GM12878 (cell line): Measurements from ENCODE around the gene PGBD4. TPM values are rescaled to one million over a fixed set of nuclear protein-coding genes. Genes with fewer than 3 reads are reported as not detected.
A peak's percentile ranks its signal among the peaks of the same experiment; 100 is the strongest.

Source experiments
- ATAC-seq: fragments of 200-7000 bp; cut with Tn5 transposase; 3 replicates; pipeline ENCODE4 v1.9.1; 2020; ENCODE audit warnings: mild to moderate bottlenecking, moderate library complexity
- BruUV-seq: library from RNA; stranded (reverse); fragments of 400-500 nt; replicated peaks from 2 replicates; lab custom pipeline; 2021; lab: Mats Ljungman, UMichigan
- CTCF ChIA-PET: fragments of 300-600 bp; sonication (Branson Sonifier 250); formaldehyde crosslinking; extraction: SDS; loops from one replicate; lab custom pipeline; 2021; ENCODE audit warnings: inconsistent platforms; lab: Yijun Ruan, JAX
- POLR2A ChIA-PET: fragments of 350-600 bp; formaldehyde crosslinking; extraction: SDS; loops from one replicate; lab custom pipeline; 2021; ENCODE audit warnings: inconsistent platforms; lab: Charles Lee
- RAD21 ChIA-PET: fragments of 300-600 bp; sonication (Branson Sonifier 250); formaldehyde crosslinking; loops from one replicate; lab custom pipeline; 2023; ENCODE audit warnings: antibody characterized with exemption; ENCODE audit not compliant: unreplicated experiment; lab: Charles Lee
- SMC1A ChIA-PET: fragments of 300-600 bp; sonication (Branson Sonifier 250); formaldehyde crosslinking; loops from one replicate; lab custom pipeline; 2023; ENCODE audit not compliant: unreplicated experiment, uncharacterized antibody; lab: Charles Lee
- DNase-seq: peaks from one replicate; pipeline ENCODE4 v3.0.0-alpha.2; 2011; ENCODE audit warnings: low read depth, low spot score
- FAIRE-seq: peaks from 3 replicates; lab custom pipeline; 2011; peaks lifted over from hg19 to GRCh38; lab: Jason Lieb, UNC
- H2AFZ ChIP-seq: 2 replicates; pipeline ENCODE4 v1.6.0; 2011; ENCODE audit warnings: low read depth, low read length, control low read depth; ENCODE audit not compliant: control insufficient read depth
- H3K27ac ChIP-seq: 2 replicates; pipeline ENCODE4 v1.5.1; 2011; ENCODE audit warnings: control low read depth; ENCODE audit not compliant: control insufficient read depth, insufficient read depth
- H3K27me3 ChIP-seq, 2 experiments: replicated peaks in 1 of 2; 2 replicates each; pipeline versions ENCODE4 v1.6.0 to v1.6.1; 2011; ENCODE audit warnings: low read length in 1 of 2; ENCODE audit not compliant: control insufficient read depth in 2 of 2, insufficient read depth in 2 of 2
- H3K36me3 ChIP-seq, 2 experiments: 2 replicates each; pipeline ENCODE4 v1.5.1; 2011; ENCODE audit warnings: low read length in 1 of 2; ENCODE audit not compliant: control insufficient read depth in 2 of 2, insufficient read depth in 2 of 2
- H3K4me1 ChIP-seq: 2 replicates; pipeline ENCODE4 v1.6.1; 2011; ENCODE audit warnings: mild to moderate bottlenecking, low read length, moderate library complexity, mixed read lengths; ENCODE audit not compliant: control insufficient read depth, insufficient read depth
- H3K4me2 ChIP-seq: 2 replicates; pipeline ENCODE4 v1.6.0; 2011; ENCODE audit warnings: control low read depth; ENCODE audit not compliant: control insufficient read depth, insufficient read depth
- H3K4me3 ChIP-seq: fragments of 200-600 bp; sonication (generic); 2 replicates; pipeline ENCODE4 v1.5.1; 2016
- H3K79me2 ChIP-seq: 2 replicates; pipeline ENCODE4 v1.6.0; 2011; ENCODE audit warnings: low read length; ENCODE audit not compliant: control insufficient read depth, insufficient read depth
- H3K9ac ChIP-seq: 2 replicates; pipeline ENCODE4 v1.8.0; 2011; ENCODE audit warnings: low read length, control low read depth, mixed read lengths; ENCODE audit not compliant: control insufficient read depth, insufficient read depth
- H3K9me3 ChIP-seq: replicated peaks from 3 replicates; pipeline ENCODE4 v1.5.1; 2011; ENCODE audit warnings: mild to moderate bottlenecking, low read length; ENCODE audit not compliant: control insufficient read depth, insufficient read depth
- H4K20me1 ChIP-seq: 2 replicates; pipeline ENCODE4 v1.6.0; 2011; ENCODE audit not compliant: control insufficient read depth, insufficient read depth
- ATF7 ChIP-seq: fragments of 450-650 bp; IDR thresholded peaks from 2 replicates; pipeline ENCODE4 v1.6.1; 2016; ENCODE audit warnings: low read depth, mild to moderate bottlenecking
- BACH1 ChIP-seq: fragments of 450-650 bp; IDR thresholded peaks from 2 replicates; pipeline ENCODE4 v1.6.1; 2017; ENCODE audit warnings: mild to moderate bottlenecking, borderline replicate concordance
- CBX5 ChIP-seq: sonication (generic); IDR thresholded peaks from 2 replicates; pipeline ENCODE4 v1.6.1; 2016; ENCODE audit warnings: low read depth, moderate library complexity, mild to moderate bottlenecking, inconsistent platforms
- JUND ChIP-seq: IDR thresholded peaks from 2 replicates; pipeline ENCODE4 v1.6.1; 2012; ENCODE audit warnings: low read depth, mild to moderate bottlenecking, low read length, improper control_type of control experiment, moderate library complexity
- TCF12 ChIP-seq: IDR thresholded peaks from 2 replicates; pipeline ENCODE4 v1.6.1; 2011; ENCODE audit warnings: low read depth, mild to moderate bottlenecking, low read length
- WGBS: methylation state at CpG from one replicate; pipeline ENCODE4 v1.1.6; 2016; ENCODE audit warnings: low lambda C conversion rate; ENCODE audit not compliant: insufficient replicate concordance, insufficient coverage; ENCODE audit errors: missing lambda C conversion rate; 5-methylcytosine and 5-hydroxymethylcytosine counted together
- in situ Hi-C: fragments of 300-500 bp; cut with MboI; formaldehyde crosslinking; loops from 9 replicates; pipeline ENCODE4 v1.14.3; 2018; ENCODE audit warnings: mixed read lengths
- intact Hi-C: fragments of 100-400 bp; cut with micrococcal nuclease; formaldehyde crosslinking; loops from one replicate; pipeline ENCODE4 v1.14.2; 2022; ENCODE audit not compliant: unreplicated experiment
- polyA plus RNA-seq, 11 experiments: library from polyadenylated mRNA; depleted of rRNA in 4 of 11; unstranded in 6 of 11; stranded (reverse) in 5 of 11; fragments of >200 nt; fragmentation: Nextera tagmentation in 4 of 11; fragmentation: Illumina TruSeq in 1 of 11; extraction: Ambion mirVana in 4 of 11; extraction: Trizol in 1 of 11; gene quantifications; 1 replicate in 1 of 11; 2 replicates in 10 of 11; pipeline versions ENCODE4 v1.2.1 to v1.2.3, GENCODE V29; 2011 to 2016; ENCODE audit warnings: inconsistent platforms in 2 of 11, missing spikeins in 2 of 11, low read depth in 1 of 11
- total RNA-seq, 4 experiments: library from RNA; depleted of rRNA in 3 of 4; stranded (reverse); fragments of >200 nt in 3 of 4; fragmentation: Illumina TruSeq in 1 of 4; extraction: Trizol in 1 of 4; gene quantifications; 2 replicates each; pipeline versions ENCODE4 v1.2.1 to v1.2.3, GENCODE V29; 2013 to 2021
- TF ChIP-seq, protein P1 (sequence below): fragments of 450-650 bp; IDR thresholded peaks from 2 replicates; pipeline ENCODE4 v1.6.1; 2017; ENCODE audit warnings: mild to moderate bottlenecking

PGBD4 gene
- total and polyA plus RNA-seq, 10 of the 15 experiments (the other 5 are each of a cell fraction or from before 2014, with no cell fraction given), result 1.2 to 5.8 (median 2.8) TPM

DNA sequence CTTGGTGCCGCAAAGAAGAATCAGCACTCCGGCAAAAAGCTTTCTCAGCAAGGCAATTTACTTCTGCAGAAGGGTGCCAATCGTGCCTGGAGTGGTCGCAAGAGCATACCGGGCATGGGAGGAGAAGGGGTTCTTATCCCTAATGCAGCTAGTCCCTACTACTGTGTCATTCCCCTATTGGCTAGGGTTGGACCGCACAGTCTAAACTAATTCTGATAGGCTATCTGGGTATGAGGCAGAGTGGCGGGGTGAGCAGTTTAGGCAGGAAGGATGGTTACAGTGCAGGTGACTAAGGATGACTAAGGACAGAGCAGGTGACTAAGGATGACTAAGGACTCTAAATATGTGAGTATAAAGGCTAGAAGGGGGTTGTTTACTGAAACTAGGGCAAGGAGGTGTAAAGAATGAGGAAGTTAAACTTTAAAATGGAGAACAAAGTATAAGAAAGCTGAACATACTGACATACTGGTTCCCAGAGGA, 52.9 kb downstream of the PGBD4 start:
- Histone ChIP-seq H3K79me2 (no peaks in the 10 kb centered on the region), H3K4me1 (no peaks in the 10 kb centered on the region), H3K4me3 (no peak overlapping the region), H3K9ac (no peak overlapping the region), H3K36me3 (peaks cover 1 to 7% of the 10 kb centered on the region in 2 experiments; a peak in 3 of 4 replicates), H4K20me1 (no peaks in the 10 kb centered on the region), H3K27me3 (no peaks in the 10 kb centered on the region), H3K27ac (no peak overlapping the region), H3K4me2 (no peak overlapping the region), H2AFZ (no peak overlapping the region), H3K9me3 (peaks cover 13% of the 10 kb centered on the region)
- intact Hi-C loops, result no loop called here
- TF ChIP-seq TCF12, result 0 out of 2 replicates have a peak, but pooled peaks have one; percentile 21
- no peak for TF ChIP-seq ATF7
- peak; percentile 99 for TF ChIP-seq CBX5
- no peak for TF ChIP-seq JUND
- TF ChIP-seq, protein P1, sequence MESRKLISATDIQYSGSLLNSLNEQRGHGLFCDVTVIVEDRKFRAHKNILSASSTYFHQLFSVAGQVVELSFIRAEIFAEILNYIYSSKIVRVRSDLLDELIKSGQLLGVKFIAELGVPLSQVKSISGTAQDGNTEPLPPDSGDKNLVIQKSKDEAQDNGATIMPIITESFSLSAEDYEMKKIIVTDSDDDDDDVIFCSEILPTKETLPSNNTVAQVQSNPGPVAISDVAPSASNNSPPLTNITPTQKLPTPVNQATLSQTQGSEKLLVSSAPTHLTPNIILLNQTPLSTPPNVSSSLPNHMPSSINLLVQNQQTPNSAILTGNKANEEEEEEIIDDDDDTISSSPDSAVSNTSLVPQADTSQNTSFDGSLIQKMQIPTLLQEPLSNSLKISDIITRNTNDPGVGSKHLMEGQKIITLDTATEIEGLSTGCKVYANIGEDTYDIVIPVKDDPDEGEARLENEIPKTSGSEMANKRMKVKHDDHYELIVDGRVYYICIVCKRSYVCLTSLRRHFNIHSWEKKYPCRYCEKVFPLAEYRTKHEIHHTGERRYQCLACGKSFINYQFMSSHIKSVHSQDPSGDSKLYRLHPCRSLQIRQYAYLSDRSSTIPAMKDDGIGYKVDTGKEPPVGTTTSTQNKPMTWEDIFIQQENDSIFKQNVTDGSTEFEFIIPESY, result peak; percentile 42; the same call in 1 of the 2 replicates
- ChIA-PET RAD21 (no interaction called here), CTCF (interaction anchor here (1.6 kb wide), 1 partner anchor 52 kb away, joined by 3 read pairs; no protein-coding TSS in a partner anchor), SMC1A (no interaction called here), POLR2A (no interaction called here)
- WGBS, result 98% methylated on average over 7 of the region's 7 CpGs
- FAIRE-seq (no peak), ATAC-seq (no peak; the same call in 2 of the 3 replicates), DNase-seq (no peak)
- no TSS peak for BruUV-seq
- in situ Hi-C loops, result no loop called here

DNA sequence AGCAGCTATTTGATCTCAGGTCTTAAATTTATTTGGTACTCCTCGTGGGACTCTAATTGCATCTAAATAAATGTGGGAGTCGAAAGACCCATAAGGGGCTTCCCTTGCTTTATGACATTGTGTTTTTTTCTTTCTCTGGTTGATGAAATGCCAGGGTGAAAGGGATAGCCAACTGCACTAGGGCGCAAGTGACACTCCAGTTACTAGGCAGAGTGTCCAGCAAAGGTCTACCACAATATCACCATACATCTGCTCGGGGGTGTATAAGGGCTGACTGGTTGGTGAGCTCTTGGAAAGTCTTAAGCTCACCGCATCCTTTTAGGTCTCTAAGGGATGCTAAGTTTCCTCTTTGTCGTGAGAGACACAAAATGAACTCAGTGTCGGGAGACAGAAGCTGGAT, 54.0 kb downstream of the PGBD4 start:
- Histone ChIP-seq H3K4me2 (no peak overlapping the region), H3K36me3 (peaks cover 1 to 10% of the 10 kb centered on the region in 2 experiments), H3K27me3 (no peaks in the 10 kb centered on the region), H3K9ac (no peak overlapping the region), H3K9me3 (peaks cover 17% of the 10 kb centered on the region), H2AFZ (no peak overlapping the region), H3K79me2 (no peaks in the 10 kb centered on the region), H3K4me3 (no peak overlapping the region), H3K4me1 (no peaks in the 10 kb centered on the region), H4K20me1 (no peaks in the 10 kb centered on the region)
- CTCF ChIA-PET, result interaction anchor here (1.6 kb wide), 1 partner anchor 53 kb away, joined by 3 read pairs; no protein-coding TSS in a partner anchor
- POLR2A ChIA-PET, result no interaction called here
- in situ Hi-C loops (no loop called here), intact Hi-C loops (no loop called here)
- no peak for DNase-seq
- no peak for FAIRE-seq
- SMC1A ChIA-PET, result no interaction called here
- WGBS, result 91% methylated on average over 7 of the region's 7 CpGs
- no peak for ATAC-seq
- RAD21 ChIA-PET, result no interaction called here
- no TSS peak for BruUV-seq
- no peak for TF ChIP-seq BACH1
- TF ChIP-seq, all 136 proteins: peak for 0
- H3K27ac ChIP-seq, result no peak overlapping the region

Other genes starting within 250 kb of the PGBD4 start
Only the 7 nearest of the 8 such genes appear.
- gene CHRM5, start 133.6 kb upstream of the PGBD4 start, total RNA-seq (2014; rRNA removed), result not detected in 2 replicates
- gene CHRM5, start 133.6 kb upstream of the PGBD4 start, total RNA-seq (2014; rRNA removed; fragmentation: Illumina TruSeq; extraction: Trizol), result 0.04 TPM in 1 of 2 replicates, not detected in the other
- not detected in 2 replicates for gene CHRM5, start 133.6 kb upstream of the PGBD4 start, total RNA-seq (2021)
- gene CHRM5, start 133.6 kb upstream of the PGBD4 start, polyA plus RNA-seq (2011; rRNA removed), result not detected in 2 replicates
- 0.01 TPM in 1 of 2 replicates, not detected in the other for gene CHRM5, start 133.6 kb upstream of the PGBD4 start, polyA plus RNA-seq (2014; fragmentation: Illumina TruSeq; extraction: Trizol)
- gene CHRM5, start 133.6 kb upstream of the PGBD4 start, polyA plus RNA-seq (2014; fragmentation: Nextera tagmentation; extraction: Ambion mirVana), result not detected
- 0.05 and 0.10 TPM in 2 replicates for gene CHRM5, start 133.6 kb upstream of the PGBD4 start, polyA plus RNA-seq (2014; rRNA removed)
- under 1 TPM in 1 of 2 experiments, not detected in 1; 0.03 TPM for gene CHRM5, start 133.6 kb upstream of the PGBD4 start, polyA plus RNA-seq (2016; fragmentation: Nextera tagmentation; extraction: Ambion mirVana)
- gene AVEN, start 62.9 kb upstream of the PGBD4 start, total RNA-seq (2014; rRNA removed), result 15.1 and 16.3 TPM in 2 replicates
- gene AVEN, start 62.9 kb upstream of the PGBD4 start, total RNA-seq (2014; rRNA removed; fragmentation: Illumina TruSeq; extraction: Trizol), result 12.2 and 12.7 TPM in 2 replicates
- gene AVEN, start 62.9 kb upstream of the PGBD4 start, total RNA-seq (2021), result 13.3 and 14.3 TPM in 2 replicates
- 7.9 and 9.4 TPM in 2 replicates for gene AVEN, start 62.9 kb upstream of the PGBD4 start, polyA plus RNA-seq (2011; rRNA removed)
- gene AVEN, start 62.9 kb upstream of the PGBD4 start, polyA plus RNA-seq (2014; fragmentation: Illumina TruSeq; extraction: Trizol), result 13.3 and 16.1 TPM in 2 replicates
- 1 to 10 TPM; 6.3 to 9.5 TPM for gene AVEN, start 62.9 kb upstream of the PGBD4 start, polyA plus RNA-seq (2014; fragmentation: Nextera tagmentation; extraction: Ambion mirVana)
- 9.8 and 10.2 TPM in 2 replicates for gene AVEN, start 62.9 kb upstream of the PGBD4 start, polyA plus RNA-seq (2014; rRNA removed)
- gene AVEN, start 62.9 kb upstream of the PGBD4 start, polyA plus RNA-seq (2016; fragmentation: Nextera tagmentation; extraction: Ambion mirVana), result 10 to 100 TPM in 1 of 2 experiments, 1 to 10 TPM in 1; 1.4 to 10.8 TPM
- gene EMC7, start 221 bp upstream of the PGBD4 start, total RNA-seq (2014; rRNA removed), result 25.6 and 27.6 TPM in 2 replicates
- gene EMC7, start 221 bp upstream of the PGBD4 start, total RNA-seq (2014; rRNA removed; fragmentation: Illumina TruSeq; extraction: Trizol), result 30.5 and 31.6 TPM in 2 replicates
- gene EMC7, start 221 bp upstream of the PGBD4 start, total RNA-seq (2021), result 39.6 and 43.3 TPM in 2 replicates
- gene EMC7, start 221 bp upstream of the PGBD4 start, polyA plus RNA-seq (2011; rRNA removed), result 55.5 and 67.3 TPM in 2 replicates
- 54.3 and 57.8 TPM in 2 replicates for gene EMC7, start 221 bp upstream of the PGBD4 start, polyA plus RNA-seq (2014; fragmentation: Illumina TruSeq; extraction: Trizol)
- gene EMC7, start 221 bp upstream of the PGBD4 start, polyA plus RNA-seq (2014; fragmentation: Nextera tagmentation; extraction: Ambion mirVana), result 10 to 100 TPM; 16.5 to 49.3 TPM
- 40.7 and 44.9 TPM in 2 replicates for gene EMC7, start 221 bp upstream of the PGBD4 start, polyA plus RNA-seq (2014; rRNA removed)
- gene EMC7, start 221 bp upstream of the PGBD4 start, polyA plus RNA-seq (2016; fragmentation: Nextera tagmentation; extraction: Ambion mirVana), result 10 to 100 TPM; 88.0 to 88.9 TPM
- gene KATNBL1, start 108.0 kb downstream of the PGBD4 start, total RNA-seq (2014; rRNA removed), result 28.9 and 35.2 TPM in 2 replicates
- 39.4 and 39.5 TPM in 2 replicates for gene KATNBL1, start 108.0 kb downstream of the PGBD4 start, total RNA-seq (2014; rRNA removed; fragmentation: Illumina TruSeq; extraction: Trizol)
- 29.6 and 31.3 TPM in 2 replicates for gene KATNBL1, start 108.0 kb downstream of the PGBD4 start, total RNA-seq (2021)
- 42.9 and 75.6 TPM in 2 replicates for gene KATNBL1, start 108.0 kb downstream of the PGBD4 start, polyA plus RNA-seq (2011; rRNA removed)
- gene KATNBL1, start 108.0 kb downstream of the PGBD4 start, polyA plus RNA-seq (2014; fragmentation: Illumina TruSeq; extraction: Trizol), result 27.2 and 37.2 TPM in 2 replicates
- gene KATNBL1, start 108.0 kb downstream of the PGBD4 start, polyA plus RNA-seq (2014; fragmentation: Nextera tagmentation; extraction: Ambion mirVana), result 10 to 100 TPM in 1 of 2 experiments, 1 to 10 TPM in 1; 7.8 to 11.9 TPM
- 22.3 and 28.6 TPM in 2 replicates for gene KATNBL1, start 108.0 kb downstream of the PGBD4 start, polyA plus RNA-seq (2014; rRNA removed)
- gene KATNBL1, start 108.0 kb downstream of the PGBD4 start, polyA plus RNA-seq (2016; fragmentation: Nextera tagmentation; extraction: Ambion mirVana), result 10 to 100 TPM; 54.9 to 58.8 TPM
- gene EMC4, start 122.9 kb downstream of the PGBD4 start, total RNA-seq (2014; rRNA removed), result 115 and 118 TPM in 2 replicates
- 77.3 and 79.3 TPM in 2 replicates for gene EMC4, start 122.9 kb downstream of the PGBD4 start, total RNA-seq (2014; rRNA removed; fragmentation: Illumina TruSeq; extraction: Trizol)
- 71.9 and 76.0 TPM in 2 replicates for gene EMC4, start 122.9 kb downstream of the PGBD4 start, total RNA-seq (2021)
- 51.9 and 68.5 TPM in 2 replicates for gene EMC4, start 122.9 kb downstream of the PGBD4 start, polyA plus RNA-seq (2011; rRNA removed)
- 85.6 and 93.9 TPM in 2 replicates for gene EMC4, start 122.9 kb downstream of the PGBD4 start, polyA plus RNA-seq (2014; fragmentation: Illumina TruSeq; extraction: Trizol)
- gene EMC4, start 122.9 kb downstream of the PGBD4 start, polyA plus RNA-seq (2014; fragmentation: Nextera tagmentation; extraction: Ambion mirVana), result 10 to 100 TPM; 37.0 to 63.8 TPM
- 123 and 139 TPM in 2 replicates for gene EMC4, start 122.9 kb downstream of the PGBD4 start, polyA plus RNA-seq (2014; rRNA removed)
- 100 to 1,000 TPM; 157 to 169 TPM for gene EMC4, start 122.9 kb downstream of the PGBD4 start, polyA plus RNA-seq (2016; fragmentation: Nextera tagmentation; extraction: Ambion mirVana)
- 32.9 and 34.3 TPM in 2 replicates for gene SLC12A6, start 235.7 kb downstream of the PGBD4 start, total RNA-seq (2014; rRNA removed)
- gene SLC12A6, start 235.7 kb downstream of the PGBD4 start, total RNA-seq (2014; rRNA removed; fragmentation: Illumina TruSeq; extraction: Trizol), result 34.2 and 34.9 TPM in 2 replicates
- gene SLC12A6, start 235.7 kb downstream of the PGBD4 start, total RNA-seq (2021), result 33.2 and 36.3 TPM in 2 replicates
- 94.4 and 94.8 TPM in 2 replicates for gene SLC12A6, start 235.7 kb downstream of the PGBD4 start, polyA plus RNA-seq (2011; rRNA removed)
- gene SLC12A6, start 235.7 kb downstream of the PGBD4 start, polyA plus RNA-seq (2014; fragmentation: Illumina TruSeq; extraction: Trizol), result 52.3 and 61.7 TPM in 2 replicates
- gene SLC12A6, start 235.7 kb downstream of the PGBD4 start, polyA plus RNA-seq (2014; fragmentation: Nextera tagmentation; extraction: Ambion mirVana), result 1 to 10 TPM; 4.7 to 4.8 TPM
- gene SLC12A6, start 235.7 kb downstream of the PGBD4 start, polyA plus RNA-seq (2014; rRNA removed), result 42.7 and 51.7 TPM in 2 replicates
- 10 to 100 TPM; 15.2 to 16.7 TPM for gene SLC12A6, start 235.7 kb downstream of the PGBD4 start, polyA plus RNA-seq (2016; fragmentation: Nextera tagmentation; extraction: Ambion mirVana)
- gene NOP10, start 241.1 kb downstream of the PGBD4 start, total RNA-seq (2014; rRNA removed), result 428 and 429 TPM in 2 replicates
- 411 and 417 TPM in 2 replicates for gene NOP10, start 241.1 kb downstream of the PGBD4 start, total RNA-seq (2014; rRNA removed; fragmentation: Illumina TruSeq; extraction: Trizol)
- 225 and 230 TPM in 2 replicates for gene NOP10, start 241.1 kb downstream of the PGBD4 start, total RNA-seq (2021)
- gene NOP10, start 241.1 kb downstream of the PGBD4 start, polyA plus RNA-seq (2011; rRNA removed), result 441 and 556 TPM in 2 replicates
- gene NOP10, start 241.1 kb downstream of the PGBD4 start, polyA plus RNA-seq (2014; fragmentation: Illumina TruSeq; extraction: Trizol), result 492 and 609 TPM in 2 replicates
- 1,000 to 10,000 TPM; 1,758 to 1,778 TPM for gene NOP10, start 241.1 kb downstream of the PGBD4 start, polyA plus RNA-seq (2014; fragmentation: Nextera tagmentation; extraction: Ambion mirVana)
- gene NOP10, start 241.1 kb downstream of the PGBD4 start, polyA plus RNA-seq (2014; rRNA removed), result 518 and 534 TPM in 2 replicates
- gene NOP10, start 241.1 kb downstream of the PGBD4 start, polyA plus RNA-seq (2016; fragmentation: Nextera tagmentation; extraction: Ambion mirVana), result 100 to 1,000 TPM; 590 to 634 TPM